ENCODE measurements around the gene RGL4.
A peak's percentile ranks its signal among the peaks of the same experiment; 100 is the strongest.

The RGL4 gene

DNA sequence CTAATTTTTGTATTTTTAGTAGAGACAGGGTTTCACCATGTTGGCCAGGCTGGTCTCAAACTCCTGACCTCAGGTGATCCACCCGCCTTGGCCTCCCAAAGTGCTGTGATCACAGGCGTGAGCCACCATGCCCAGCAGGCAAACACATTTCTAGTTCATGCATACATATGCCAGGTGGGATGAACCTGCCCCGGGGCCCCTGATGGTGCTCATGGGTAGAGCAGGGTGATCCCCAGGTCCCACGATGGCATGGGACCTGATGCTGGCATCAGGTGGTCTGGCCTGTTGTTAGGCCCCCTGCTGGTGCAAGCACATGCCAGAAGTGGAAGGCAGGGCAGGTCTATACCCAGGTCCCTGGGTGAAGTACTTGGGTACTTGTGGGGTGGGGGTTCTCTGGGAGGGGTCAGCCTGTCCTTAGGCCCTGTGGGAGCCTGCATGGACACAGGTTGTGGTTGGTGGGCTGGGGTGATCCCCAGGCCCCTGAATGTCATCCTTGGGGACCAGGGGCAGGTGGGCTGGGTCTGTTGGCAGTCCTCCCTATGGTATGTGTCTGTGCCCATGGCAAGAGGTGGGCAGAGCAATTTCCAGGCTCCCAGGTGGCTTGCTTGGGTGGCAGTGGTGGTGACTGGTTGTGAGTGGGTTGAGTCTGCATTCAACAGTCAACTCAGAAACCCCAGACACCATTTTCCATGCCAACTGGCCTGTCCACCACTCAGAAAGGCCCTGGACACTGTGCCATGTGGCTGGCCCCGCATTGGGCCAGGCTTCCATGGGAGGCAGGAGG is 9.6 kb upstream of the RGL4 start:
- no peak for DNase-seq

DNA sequence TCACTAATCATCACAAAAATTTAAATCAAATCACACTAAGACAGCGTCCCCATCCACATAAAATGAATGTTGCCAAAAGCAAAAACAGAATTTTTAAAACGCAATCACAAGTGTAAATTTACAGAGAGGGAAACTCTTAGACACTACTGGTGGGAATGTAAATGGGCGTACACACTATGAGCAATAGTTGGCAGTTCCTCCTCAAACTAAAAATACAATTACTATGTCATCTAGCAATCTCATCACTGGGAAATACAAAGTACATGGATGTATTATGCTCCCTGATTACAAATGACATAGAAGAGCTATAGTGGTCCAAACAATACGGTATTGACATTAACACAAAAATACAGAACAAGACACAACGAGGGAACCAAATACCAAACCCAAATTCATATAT is 8.7 kb upstream of the RGL4 start:
- DNase-seq, result no peak

DNA sequence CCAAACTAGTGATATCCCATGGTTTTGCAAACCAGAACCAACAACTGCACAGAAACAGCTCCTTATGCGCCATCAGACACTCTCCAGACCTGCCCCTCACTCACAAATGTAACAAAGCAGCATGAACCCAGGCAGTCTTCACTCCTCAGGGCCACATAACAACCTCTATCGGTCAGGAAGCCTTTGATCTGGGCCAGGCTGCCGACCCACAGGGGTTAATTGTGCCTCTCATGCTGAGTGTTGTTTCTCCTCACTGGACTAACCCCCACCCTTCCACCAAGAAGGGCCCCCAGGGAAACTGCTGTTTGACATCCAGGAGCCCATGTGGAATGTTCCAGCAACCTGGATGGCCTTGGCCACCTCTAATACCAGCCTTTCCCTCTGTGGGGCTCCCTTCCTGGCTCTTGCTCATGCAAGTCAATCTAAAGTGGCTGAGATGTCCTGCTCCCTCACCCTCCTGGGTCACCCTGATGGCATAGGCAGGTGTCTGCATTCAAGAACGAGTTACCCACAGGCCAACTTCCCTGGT is 7.9 kb upstream of the RGL4 start:
- DNase-seq, result no peak

DNA sequence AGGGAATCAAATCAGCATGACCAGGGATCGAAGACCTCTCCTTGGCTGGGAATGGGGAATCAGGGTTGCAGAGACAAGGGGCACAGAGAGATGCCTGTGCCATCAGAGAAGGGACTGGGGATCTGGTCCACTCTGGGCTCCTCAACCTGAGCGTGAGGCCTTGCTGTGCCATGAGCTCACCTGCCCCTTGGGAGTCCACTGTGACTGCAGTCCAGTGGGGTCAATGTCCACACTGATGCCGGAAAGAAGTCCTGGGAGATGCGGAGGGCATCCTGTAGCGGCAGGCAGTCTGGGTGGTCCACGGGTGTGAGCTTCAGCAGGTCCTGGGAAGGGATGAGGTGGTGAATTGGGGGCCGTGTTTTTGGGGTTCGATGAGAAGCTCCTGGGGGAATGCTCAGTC is 7.3 kb upstream of the RGL4 start:
- DNase-seq, result no peak

DNA sequence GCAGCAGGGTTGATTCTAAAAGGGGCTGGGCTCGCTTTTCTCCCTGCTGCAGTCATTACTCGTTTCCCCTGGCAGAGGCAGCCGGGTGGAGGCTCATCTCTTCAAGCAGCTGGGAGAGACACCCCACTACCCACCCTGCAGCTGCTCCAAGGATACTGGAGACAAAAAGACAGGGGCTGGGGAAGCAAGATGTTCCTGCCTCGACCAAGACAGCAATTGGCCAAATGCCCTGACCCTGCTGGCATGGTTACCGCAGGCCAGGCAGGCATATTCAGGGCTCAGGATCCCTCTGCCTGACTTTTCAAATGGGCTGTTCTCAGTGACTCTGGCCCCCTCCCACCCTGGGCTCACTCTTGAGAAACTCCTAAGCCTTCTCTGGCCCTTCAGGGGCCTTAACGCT is 6.8 kb upstream of the RGL4 start:
- no peak for DNase-seq

GRCh38 chr22:23684561-23685031 is 6.2 kb upstream of the RGL4 start:
- DNase-seq, result no peak

DNA sequence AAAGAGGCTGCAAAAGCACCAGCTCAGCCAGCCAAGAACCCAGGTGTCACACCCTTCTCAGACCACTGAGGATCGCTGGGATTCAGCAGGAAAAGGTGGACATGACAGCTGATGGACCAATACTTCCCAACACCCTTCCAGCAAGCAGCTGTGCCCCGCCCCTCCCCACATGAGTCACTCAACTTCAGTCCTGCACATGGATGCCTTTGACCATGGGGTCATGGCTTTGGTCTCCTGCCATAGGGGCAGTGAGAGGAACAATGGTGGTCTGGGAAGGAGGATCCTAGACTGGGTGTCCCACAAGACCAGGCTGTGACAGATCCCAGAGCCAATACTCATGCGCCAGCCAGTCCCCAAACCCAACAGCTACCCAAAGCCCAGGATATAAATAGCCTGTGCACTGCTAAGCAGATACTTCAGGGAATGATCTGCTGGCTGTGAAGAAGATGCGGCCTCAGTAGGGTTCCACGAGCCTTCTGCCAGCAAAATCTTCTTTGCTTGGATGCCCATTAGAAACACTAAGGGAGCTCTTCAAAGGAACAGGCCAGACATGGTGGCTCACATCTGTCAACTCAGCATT is 5.5 kb upstream of the RGL4 start:
- DNase-seq, result no peak

DNA sequence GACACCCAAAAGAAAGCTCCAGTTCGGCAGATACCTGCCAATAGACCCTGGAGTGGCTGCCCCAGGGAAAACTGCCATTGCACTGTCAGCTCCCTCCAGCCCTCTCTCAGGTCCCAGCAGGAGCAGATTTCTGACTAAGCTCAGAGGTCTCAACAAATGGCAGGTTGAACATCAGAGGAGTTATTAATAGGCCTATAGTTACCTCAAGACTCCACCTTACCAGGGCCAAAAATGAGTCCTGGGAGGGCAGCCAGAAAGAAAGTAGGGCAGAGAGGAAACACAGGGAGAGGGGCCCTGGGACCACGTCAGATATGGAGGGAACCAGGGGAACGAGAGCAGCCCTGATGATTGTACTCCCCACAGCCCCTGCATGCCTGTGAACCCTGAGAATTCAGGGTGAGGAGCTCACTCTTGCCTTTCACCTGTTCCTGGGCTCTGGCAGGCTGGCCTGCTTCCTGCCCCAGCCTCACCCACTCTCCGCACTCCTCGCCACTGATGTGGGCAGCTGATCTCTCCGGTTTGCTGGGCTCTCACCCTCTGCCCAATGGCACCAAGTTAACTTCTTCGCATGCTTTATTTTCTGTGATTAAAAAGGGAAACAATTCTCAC is 4.3 kb upstream of the RGL4 start:
- DNase-seq, result no peak

DNA sequence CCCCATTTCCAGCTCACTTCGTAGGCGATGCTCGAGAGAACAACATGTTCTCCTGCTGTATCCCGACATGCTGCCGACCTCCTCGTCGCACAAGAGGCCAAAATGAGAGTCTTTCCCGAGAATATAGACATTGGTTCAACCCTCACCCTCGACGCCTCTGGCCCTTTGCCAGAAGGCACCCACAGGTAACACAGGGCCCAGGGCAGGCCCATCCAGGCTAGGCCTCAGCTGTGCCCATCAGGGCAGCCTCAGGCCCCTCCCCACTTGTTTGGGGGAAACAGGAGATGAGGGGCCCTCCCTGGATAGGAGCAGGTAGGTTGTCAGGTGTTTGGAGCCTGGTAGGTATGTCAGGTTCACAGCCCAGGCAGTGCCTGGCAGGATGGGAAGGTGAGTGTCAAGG is 2.7 kb upstream of the RGL4 start:
- no peak for DNase-seq

GRCh38 chr22:23688571-23688970 is 2.2 kb upstream of the RGL4 start:
- DNase-seq, result no peak

- no peak for DNase-seq
Measured at GRCh38 chr22:23689414-23689813, 1.4 kb upstream of the RGL4 start.

DNA sequence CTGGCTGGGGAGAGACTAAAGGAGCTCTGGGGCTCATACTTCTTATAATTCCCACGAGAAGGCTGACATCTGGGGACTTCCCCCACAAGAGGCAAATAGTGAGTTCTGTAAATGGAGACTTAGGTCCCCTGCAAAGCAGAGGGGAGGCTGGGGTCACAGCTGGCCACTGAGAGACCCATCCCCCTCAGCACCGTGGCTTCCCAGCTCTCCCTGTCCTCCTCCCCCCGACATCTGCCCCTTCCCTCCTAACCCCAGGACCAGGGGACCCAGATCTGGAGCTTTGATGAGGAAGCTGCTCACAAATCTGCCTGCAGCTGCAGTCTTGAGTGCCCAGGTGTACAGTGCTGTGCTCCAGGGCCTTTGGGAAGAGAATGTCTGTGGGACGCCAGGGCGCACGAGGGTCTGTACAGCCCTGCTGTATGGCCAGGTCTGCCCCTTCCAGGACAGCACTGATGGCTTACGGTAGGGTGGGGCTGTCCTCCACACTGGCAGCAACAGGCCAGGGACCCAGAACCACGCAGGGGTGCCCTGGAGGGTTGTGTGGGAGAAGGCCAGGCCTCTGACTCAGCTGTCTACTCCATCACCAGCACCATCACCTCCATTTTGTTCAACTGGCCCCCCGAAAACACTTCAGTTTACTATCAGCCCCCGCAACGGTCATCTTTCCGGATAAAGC is 1.1 kb downstream of the RGL4 start:
- no peak for DNase-seq

DNA sequence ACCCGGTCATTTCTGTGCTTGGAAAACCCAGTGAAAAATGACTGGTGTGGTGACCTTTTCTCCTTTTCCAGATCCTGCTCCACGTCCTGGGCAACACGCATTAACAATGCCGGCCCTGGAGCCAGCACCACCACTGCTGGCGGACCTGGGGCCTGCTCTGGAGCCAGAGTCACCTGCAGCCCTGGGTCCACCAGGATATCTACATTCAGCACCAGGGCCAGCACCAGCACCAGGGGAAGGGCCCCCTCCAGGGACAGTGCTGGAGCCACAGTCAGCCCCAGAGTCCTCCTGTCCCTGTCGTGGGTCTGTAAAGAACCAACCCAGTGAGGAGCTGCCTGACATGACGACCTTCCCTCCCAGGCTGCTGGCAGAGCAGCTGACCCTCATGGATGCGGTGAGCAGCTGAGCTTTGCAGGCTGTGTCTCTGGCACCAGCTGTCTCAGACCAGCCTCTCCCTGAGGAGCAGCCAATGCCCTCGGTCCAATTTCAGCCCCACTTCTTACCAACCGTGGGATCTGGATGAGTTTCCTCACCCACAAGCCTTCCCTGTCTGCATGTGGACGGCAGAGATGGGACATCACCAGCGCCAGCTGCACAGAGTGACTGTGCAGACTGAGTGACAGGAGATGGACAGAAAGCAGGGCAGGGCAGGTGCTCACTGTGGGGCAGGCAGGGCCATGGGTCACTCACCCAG is 1.9 kb downstream of the RGL4 start:
- DNase-seq, result no peak

- no peak for DNase-seq
Measured at GRCh38 chr22:23693979-23694680, 3.3 kb downstream of the RGL4 start.

- no peak for DNase-seq
Measured at GRCh38 chr22:23695141-23695540, 4.3 kb downstream of the RGL4 start.

DNA sequence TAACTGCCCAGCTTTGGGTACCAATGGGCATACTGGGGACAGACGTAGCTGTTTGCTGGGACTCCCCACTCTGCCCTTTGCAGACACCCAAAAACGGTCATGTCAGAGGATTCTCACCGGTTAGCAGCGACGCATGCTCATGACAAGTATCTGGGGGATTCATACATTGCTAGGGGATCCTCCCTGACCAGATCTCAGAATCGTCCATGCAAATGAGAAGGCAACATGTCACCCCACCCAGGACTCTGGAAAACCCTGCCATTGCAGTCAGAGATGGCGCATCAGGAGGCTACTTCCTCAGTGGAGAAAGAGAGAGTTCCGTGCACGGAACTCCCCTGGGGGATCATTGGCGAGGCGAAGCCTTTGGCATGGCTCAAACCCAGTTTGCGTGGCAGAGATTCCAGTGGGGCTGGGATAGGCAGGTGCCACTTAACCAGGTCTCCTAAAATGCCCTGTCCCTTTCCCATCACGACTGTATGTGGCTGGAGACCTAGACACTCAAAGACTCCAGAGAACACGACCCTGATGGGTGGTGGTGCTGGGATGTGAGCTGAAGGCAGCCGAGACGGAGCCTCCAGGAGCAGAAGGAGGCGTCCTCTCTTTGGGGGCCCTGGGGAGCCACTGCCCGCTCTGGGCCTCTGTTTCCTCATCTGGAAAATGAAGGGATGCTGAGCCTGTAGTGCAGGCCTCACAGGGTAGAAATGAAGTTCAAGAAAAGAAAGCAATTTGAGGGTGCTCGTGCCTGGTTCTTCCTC is 4.9 kb downstream of the RGL4 start:
- DNase-seq, result no peak

- peak; percentile 66 for DNase-seq
Measured at GRCh38 chr22:23696326-23696851, 5.6 kb downstream of the RGL4 start.

DNA sequence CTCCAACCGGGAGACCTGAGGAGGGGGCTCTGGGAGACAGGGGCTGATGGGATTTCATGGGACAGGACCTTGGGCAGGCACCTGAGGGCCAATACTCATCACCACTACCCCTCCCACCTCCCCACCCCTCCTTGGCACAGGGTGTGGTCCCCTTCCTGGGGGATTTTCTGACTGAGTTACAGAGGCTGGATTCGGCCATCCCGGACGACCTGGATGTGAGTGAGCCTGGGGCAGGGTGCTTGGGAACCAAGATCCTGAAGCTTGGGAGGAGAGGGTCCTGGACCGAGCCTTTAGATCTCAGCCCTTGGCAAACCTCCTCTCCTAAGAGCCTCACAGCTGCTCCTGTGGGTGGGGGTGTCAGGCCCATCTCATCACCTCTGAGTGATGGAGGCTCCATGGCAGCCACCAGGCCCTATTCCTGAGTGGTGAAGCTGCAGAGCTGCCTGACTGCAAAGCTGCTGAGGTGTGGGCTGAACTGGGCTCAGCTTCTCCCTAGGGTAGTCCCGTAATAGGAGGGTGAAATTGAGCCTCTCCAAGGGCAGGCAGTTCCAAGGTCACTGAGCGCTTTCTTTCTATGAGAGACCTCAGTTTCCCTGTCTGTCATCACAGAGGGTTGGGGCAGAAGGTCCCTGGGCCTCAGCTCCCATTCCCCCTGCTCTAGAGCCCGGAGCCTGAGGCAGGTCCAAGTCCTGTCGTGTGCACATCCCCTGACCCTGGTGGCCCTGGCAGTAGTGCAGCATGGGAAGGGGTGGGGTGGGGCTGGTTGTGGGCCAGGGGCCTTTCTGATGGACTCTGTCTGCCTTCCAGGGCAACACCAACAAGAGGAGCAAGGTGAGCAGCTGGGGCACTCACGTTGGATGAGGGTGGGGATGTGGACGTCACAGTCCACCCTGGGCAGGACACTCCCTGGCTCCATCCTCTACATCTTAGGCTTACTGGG is 6.5 kb downstream of the RGL4 start:
- no peak for DNase-seq

GRCh38 chr22:23698094-23698493 is 7.3 kb downstream of the RGL4 start:
- DNase-seq, result no peak

DNA sequence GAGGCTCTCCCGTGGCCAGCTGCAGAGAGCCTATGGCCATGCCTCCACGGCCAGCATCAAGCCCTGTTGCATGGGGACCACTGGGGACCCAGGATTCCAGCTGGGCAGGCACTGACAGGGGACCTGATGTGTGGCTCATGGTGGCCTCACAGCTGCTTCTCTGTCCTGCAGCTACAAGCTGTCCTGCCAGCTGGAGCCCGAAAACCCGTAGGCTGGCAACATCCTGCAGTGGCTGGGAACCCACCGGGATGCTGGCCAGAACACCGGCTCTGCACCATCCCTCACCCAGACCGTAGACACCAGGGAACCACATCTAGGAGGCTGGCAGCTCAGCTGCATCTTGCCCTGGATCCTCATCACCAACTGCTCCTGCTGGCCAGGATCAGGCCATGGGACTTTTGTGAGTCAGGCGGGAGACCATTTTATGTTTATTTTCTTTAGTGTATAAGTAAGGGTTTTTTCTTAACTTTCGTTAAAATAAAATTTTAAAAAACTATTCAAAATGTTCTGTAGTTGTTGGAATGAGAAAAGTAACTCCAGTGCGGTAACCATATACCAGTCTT is 7.9 kb downstream of the RGL4 start:
- DNase-seq, result no peak

Data from stimulated activated CD4-positive, alpha-beta T cell treated with anti-CD3 and anti-CD28 coated beads, Interleukin-4, amount 100 ng/mL, for 1 hour (primary cell).